T-helper 2 cell treated with Interferon-gamma antibody and Interleukin-4, amounts not matched to agents 5 μg/mL and 100 μg/mL, for 36 hours (primary cell): ENCODE measurements around the gene DOCK2.
"Not testable (repeated sequence)": the region's sequence is repeated elsewhere in the genome, so short reads cannot be mapped to it uniquely, and the experiment has no call there.

Source experiments
- DNase-seq: peaks from one replicate; pipeline ENCODE4 v3.0.0; 2021; ENCODE audit warnings: low spot score
- H3K27ac Mint-ChIP-seq: one replicate; pipeline ENCODE4 v1.8.0; 2021; ENCODE audit warnings: mild to moderate bottlenecking, mixed read lengths
- H3K27me3 Mint-ChIP-seq: one replicate; pipeline ENCODE4 v1.8.0; 2021; ENCODE audit warnings: low read depth, mixed read lengths
- H3K36me3 Mint-ChIP-seq: one replicate; pipeline ENCODE4 v1.8.0; 2021; ENCODE audit warnings: low read depth, mixed read lengths
- H3K4me1 Mint-ChIP-seq: one replicate; pipeline ENCODE4 v1.8.0; 2021; ENCODE audit warnings: low read depth, mixed read lengths
- H3K4me3 Mint-ChIP-seq: one replicate; pipeline ENCODE4 v1.8.0; 2022; ENCODE audit warnings: mild to moderate bottlenecking, moderate library complexity, mixed read lengths
- H3K9me3 Mint-ChIP-seq: one replicate; pipeline ENCODE4 v1.8.0; 2021; ENCODE audit warnings: mixed read lengths

Gene DOCK2

DNA sequence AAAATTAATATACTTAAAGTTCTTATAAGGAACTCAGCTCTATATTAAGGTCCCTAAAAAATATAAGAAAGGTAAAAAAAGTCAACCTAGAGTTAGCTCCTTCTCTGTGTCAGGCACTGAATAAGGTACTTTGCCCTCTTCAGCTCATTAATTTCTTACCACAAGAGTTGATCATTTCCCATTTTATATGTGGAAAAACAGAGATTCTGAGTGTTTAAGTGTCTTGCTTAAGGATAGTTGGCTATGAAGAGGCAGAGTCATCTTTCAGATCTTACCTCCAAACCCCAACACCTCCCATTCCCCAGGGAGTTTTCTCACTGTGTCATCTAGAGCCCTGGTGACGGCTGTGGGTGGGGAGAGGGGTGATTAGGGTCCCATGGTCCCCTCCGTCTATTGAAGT, 302.7 kb downstream of the DOCK2 start:
- Mint-ChIP-seq H3K9me3 (no peaks in the 10 kb centered on the region), H3K36me3 (peaks cover 3% of the 10 kb centered on the region), H3K4me1 (peaks cover 22% of the 10 kb centered on the region), H3K27me3 (no peaks in the 10 kb centered on the region), H3K4me3 (no peak overlapping the region), H3K27ac (no peak overlapping the region)
- no peak for DNase-seq

DNA sequence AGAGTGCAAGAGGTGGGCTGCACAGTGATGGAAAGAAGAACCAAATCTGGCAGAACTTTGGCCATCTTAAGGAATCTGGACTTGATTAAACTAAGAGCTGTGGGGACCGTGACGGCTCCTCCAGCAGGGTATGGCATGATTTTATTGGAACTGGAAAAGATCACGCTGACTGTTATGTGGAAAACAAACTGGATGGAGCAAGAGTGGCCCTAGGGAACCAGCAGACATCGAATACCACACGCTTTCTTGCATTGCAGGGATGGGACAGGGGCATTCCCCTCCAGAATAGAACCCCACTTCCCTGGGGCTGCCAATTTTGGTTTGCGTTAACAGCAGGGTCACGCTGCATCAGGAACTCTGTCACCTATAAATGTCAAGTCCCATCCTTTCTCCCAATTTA, 304.5 kb downstream of the DOCK2 start:
- Mint-ChIP-seq H3K27me3 (no peaks in the 10 kb centered on the region), H3K36me3 (peaks cover 3% of the 10 kb centered on the region), H3K9me3 (no peaks in the 10 kb centered on the region), H3K4me3 (no peak overlapping the region), H3K4me1 (peaks cover 13% of the 10 kb centered on the region), H3K27ac (no peak overlapping the region)
- DNase-seq: no peak

DNA sequence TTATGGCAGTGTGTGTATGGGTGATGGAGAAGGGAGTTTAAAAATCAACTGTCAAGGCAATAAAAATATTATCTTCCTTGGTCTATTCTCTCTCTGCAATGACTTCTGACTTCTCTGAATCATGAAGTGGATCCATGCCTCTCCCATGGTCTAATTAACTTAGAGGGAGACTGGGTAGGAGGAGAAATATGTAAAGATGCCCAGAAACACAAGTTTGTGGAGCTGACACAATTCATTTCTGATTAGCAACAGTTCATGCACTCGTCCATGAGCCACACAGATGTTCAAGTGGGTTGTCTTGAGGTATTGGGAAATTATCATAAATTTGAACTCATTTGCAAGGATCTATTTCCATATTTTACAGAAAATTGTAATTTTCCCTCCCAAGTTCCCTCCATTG, 305.1 kb downstream of the DOCK2 start:
- peaks cover 3% of the 10 kb centered on the region for H3K36me3 Mint-ChIP-seq
- H3K4me3 Mint-ChIP-seq: no peak overlapping the region
- H3K27me3 Mint-ChIP-seq: no peaks in the 10 kb centered on the region
- no peak for DNase-seq
- H3K4me1 Mint-ChIP-seq: peaks cover 13% of the 10 kb centered on the region
- no peak overlapping the region for H3K27ac Mint-ChIP-seq
- H3K9me3 Mint-ChIP-seq: no peaks in the 10 kb centered on the region

DNA sequence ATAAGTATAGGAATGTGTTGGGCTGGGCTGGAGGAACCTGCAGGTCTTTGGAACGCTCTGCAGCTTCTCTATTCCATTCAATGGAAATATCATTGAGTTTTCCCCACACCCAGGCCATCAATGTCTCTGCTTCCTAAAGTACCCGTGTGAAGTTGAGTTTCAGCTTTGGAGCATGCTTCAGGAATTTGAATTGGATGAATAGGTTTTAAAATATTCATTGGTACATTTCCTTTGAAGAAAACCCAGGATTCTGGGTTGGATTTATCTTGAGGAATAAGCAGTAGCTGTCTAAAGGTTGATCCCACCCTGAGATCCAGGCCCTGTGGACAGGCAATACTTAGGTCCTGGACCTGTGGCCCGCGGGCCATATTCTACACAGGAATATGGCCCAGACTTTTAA, 306.0 kb downstream of the DOCK2 start:
- Mint-ChIP-seq H3K9me3 (no peaks in the 10 kb centered on the region), H3K27me3 (no peaks in the 10 kb centered on the region), H3K4me3 (no peak overlapping the region)

DNA sequence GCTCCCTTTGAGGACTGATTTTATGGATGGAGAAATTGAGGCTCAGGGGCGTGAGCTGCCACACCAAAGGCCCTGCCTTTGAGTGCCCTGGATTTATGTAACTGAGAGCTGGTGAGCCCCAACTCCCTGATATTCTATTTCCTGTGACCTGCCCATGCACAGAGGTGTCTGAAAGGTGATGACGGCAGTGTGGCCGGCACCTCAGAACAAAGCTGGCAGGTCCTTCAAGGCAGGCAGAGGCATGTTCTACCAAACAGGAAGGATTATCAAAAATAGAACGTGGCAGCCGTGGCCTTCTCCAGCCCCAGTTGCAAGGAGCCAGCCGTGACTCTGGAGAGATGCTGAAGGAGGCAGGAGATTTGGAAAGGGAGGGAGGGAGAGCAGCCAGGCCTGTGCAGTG, 307.0 kb downstream of the DOCK2 start:
- H3K27me3 Mint-ChIP-seq: no peaks in the 10 kb centered on the region
- no peak for DNase-seq
- no peak overlapping the region for H3K27ac Mint-ChIP-seq
- peaks cover 13% of the 10 kb centered on the region for H3K4me1 Mint-ChIP-seq
- no peak overlapping the region for H3K4me3 Mint-ChIP-seq
- peaks cover 2% of the 10 kb centered on the region for H3K9me3 Mint-ChIP-seq
- peaks cover 12% of the 10 kb centered on the region for H3K36me3 Mint-ChIP-seq

More for the DNA sequence above, 306.0 kb downstream of the DOCK2 start:
- no peak for DNase-seq
- peaks cover 13% of the 10 kb centered on the region for H3K4me1 Mint-ChIP-seq
- peaks cover 3% of the 10 kb centered on the region for H3K36me3 Mint-ChIP-seq
- no peak overlapping the region for H3K27ac Mint-ChIP-seq

DNA sequence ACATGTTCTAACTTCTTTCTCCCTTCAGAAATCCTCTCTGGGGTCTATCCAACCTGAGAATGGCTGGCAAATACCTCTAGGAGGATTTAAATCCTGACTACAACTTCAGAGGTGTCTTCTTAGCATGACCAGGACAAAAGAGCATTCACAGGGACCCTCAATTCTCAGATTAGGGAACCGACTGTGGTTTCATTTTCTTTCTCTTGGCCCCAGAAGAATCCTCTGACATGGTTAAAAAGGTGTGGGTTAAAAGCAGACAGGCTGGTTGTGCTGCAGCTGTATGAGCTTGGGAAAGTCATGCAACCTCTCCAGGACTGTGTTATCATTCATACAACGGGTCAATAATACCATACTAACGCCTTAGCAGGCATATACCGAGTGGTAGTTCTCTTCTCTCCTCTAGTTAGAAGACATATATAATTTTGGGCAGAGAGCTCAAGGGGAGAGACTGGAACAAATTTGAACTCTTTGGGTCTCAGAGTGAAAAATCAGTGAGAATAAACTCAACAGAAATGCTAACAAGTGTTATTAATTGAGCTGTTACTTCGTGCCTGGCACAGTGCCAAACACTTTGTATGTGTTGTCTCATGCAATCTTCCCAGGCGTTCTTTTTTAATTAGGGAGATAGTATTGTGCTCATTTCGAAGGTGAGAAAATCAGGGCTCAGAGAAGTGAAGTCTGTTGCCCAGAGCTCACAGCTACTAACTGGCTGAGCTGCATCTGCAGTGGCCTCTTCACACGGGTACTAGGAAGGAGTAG, 308.0 kb downstream of the DOCK2 start:
- H3K27me3 Mint-ChIP-seq: no peaks in the 10 kb centered on the region
- no peak overlapping the region for H3K4me3 Mint-ChIP-seq
- H3K27ac Mint-ChIP-seq: peak overlapping the region; percentile 66
- peaks cover 19% of the 10 kb centered on the region for H3K36me3 Mint-ChIP-seq
- no peak for DNase-seq
- peaks cover 13% of the 10 kb centered on the region for H3K4me1 Mint-ChIP-seq
- peaks cover 5% of the 10 kb centered on the region for H3K9me3 Mint-ChIP-seq

DNA sequence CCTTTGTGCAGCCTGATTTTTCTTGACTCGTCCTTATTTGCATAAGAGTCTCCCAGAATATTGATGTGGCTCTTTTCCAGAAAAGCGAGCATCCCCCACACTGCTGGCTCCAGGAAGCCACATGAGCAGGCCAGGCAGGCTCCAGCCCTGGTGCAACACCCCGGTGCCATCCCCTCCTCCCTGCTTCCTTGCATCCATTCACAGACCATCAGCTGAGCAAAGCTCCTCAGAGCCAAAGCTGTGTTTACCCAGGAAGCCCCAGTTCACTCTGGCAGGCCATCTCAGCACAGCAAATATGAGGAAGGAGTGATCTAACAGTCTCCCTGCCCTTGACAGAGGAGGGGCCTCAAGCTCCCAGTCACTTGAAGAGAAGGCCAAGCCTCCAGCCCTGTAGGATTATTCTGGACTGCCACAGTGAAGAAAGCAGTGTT, 308.8 kb downstream of the DOCK2 start:
- H3K4me3 Mint-ChIP-seq: no peak overlapping the region
- peaks cover 24% of the 10 kb centered on the region for H3K36me3 Mint-ChIP-seq
- no peak overlapping the region for H3K27ac Mint-ChIP-seq
- DNase-seq: no peak
- peaks cover 5% of the 10 kb centered on the region for H3K9me3 Mint-ChIP-seq
- no peaks in the 10 kb centered on the region for H3K27me3 Mint-ChIP-seq
- H3K4me1 Mint-ChIP-seq: peaks cover 13% of the 10 kb centered on the region

DNA sequence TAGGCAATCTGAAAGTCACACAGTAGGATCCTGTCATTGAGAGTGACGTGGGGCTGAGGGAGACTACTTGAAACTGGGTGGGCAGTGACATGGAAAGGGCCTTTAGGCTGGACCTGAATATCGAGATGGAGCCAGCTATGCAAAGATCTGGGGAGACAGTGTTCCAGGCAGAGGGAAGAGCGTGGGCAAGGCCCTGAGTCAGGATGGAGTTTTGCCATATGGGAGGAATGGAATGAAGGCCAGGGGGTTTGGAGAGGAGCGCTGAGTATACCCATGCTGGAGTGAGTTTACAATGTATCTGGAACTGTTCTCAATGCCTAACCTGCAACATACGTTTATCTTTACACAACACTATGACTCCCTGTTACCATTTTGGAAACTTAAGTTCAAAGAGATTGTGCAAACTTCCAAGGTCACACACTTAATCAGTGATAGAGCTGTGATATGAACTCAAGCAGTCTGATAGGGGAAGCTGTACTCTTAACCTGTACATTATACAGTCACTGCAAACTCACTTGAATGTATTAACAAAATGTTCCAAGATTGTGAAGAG, 309.7 kb downstream of the DOCK2 start:
- H3K36me3 Mint-ChIP-seq: peaks cover 27% of the 10 kb centered on the region
- H3K4me3 Mint-ChIP-seq: no peak overlapping the region
- H3K27ac Mint-ChIP-seq: no peak overlapping the region
- H3K9me3 Mint-ChIP-seq: peaks cover 5% of the 10 kb centered on the region
- H3K27me3 Mint-ChIP-seq: no peaks in the 10 kb centered on the region
- DNase-seq: no peak
- H3K4me1 Mint-ChIP-seq: peaks cover 9% of the 10 kb centered on the region

DNA sequence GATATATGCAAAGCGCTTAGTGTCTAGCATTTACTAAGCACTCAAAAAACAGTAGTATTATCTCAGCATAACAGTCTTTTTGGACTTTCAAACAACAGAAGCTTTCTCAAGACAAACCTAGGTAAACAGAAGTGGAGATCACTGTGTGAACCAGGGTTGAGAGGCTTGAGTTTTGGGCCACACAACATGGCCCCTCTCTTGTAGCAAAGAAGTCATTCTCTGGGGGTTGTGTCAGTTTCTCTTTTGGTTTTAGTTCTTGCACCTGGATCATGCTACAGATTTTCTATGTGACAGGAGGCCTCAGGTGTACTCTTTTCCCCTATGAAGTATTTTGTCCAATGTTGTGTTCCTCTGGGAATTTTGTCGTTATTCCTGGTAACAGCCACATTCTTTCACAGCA, 313.3 kb downstream of the DOCK2 start:
- Mint-ChIP-seq H3K9me3 (peaks cover 5% of the 10 kb centered on the region), H3K36me3 (peaks cover 33% of the 10 kb centered on the region), H3K27ac (peak overlapping the region; percentile 37), H3K4me1 (peaks cover 3% of the 10 kb centered on the region), H3K27me3 (no peaks in the 10 kb centered on the region), H3K4me3 (no peak overlapping the region)
- no peak for DNase-seq

DNA sequence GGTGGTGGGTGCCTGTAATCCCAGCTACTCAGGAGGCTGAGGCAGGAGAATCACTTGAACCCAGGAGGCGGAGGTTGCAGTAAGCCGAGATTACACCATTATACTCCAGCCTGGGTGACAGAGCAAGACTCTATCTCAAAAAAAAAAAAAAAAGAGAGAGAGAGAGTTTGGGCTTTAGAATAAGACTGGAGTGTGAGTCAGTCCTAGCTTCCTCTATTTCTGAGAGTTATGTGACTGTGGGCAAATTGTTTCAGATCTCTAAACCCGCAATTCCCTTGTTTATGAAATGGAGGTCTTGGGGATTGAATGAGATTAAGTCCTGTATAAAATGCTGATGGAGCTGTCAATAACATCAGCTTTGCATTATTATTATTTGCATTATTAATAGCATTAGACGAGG, 316.1 kb downstream of the DOCK2 start:
- not testable (repeated sequence) for H3K9me3 Mint-ChIP-seq, H3K27ac Mint-ChIP-seq, DNase-seq, H3K27me3 Mint-ChIP-seq, H3K4me1 Mint-ChIP-seq, H3K4me3 Mint-ChIP-seq
- peaks cover 34% of the 10 kb centered on the region for H3K36me3 Mint-ChIP-seq

DNA sequence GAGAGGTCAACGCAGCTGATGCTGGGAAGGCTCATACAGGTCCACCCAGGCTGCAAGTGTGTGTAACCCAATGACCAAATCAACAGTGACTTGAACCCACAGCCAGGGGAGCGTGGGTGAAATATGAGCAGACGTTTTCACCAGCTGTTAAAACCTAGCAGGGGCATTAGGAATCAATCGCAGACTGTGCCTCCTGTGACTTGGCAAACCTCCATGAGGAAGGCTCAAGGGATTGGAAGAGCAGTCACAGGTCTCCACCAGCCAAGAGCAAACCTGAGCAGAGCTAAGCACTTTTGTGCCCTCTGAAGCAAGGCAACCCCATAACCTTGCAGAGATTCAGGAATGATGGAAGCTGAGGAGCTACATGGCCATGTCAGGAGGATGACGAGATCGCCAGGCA, 317.7 kb downstream of the DOCK2 start:
- H3K4me3 Mint-ChIP-seq: no peak overlapping the region

DNA sequence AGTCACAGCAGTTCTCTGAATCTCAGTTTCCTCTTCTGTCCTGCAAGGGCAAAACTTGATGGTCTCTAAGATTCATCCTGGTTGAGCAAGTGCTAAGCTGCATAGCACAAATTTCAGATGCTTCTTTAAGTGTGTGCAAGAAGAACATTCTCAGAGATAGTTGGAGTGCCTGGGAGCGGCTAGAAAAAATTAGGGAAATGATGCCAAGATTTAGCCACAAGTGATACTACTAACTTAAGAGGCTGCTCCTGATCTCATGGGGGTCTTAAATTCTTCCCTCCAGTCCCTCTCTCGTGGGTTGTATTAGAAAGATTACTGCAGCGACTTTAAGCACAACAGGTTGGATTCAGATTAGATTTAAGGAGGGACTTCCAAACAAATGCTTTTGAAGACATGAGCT, 319.1 kb downstream of the DOCK2 start:
- no peak overlapping the region for H3K27ac Mint-ChIP-seq

More for the DNA sequence above, 317.7 kb downstream of the DOCK2 start:
- peaks cover 27% of the 10 kb centered on the region for H3K36me3 Mint-ChIP-seq
- no peak overlapping the region for H3K27ac Mint-ChIP-seq
- H3K27me3 Mint-ChIP-seq: no peaks in the 10 kb centered on the region
- no peaks in the 10 kb centered on the region for H3K9me3 Mint-ChIP-seq
- no peak for DNase-seq
- no peaks in the 10 kb centered on the region for H3K4me1 Mint-ChIP-seq

DNA sequence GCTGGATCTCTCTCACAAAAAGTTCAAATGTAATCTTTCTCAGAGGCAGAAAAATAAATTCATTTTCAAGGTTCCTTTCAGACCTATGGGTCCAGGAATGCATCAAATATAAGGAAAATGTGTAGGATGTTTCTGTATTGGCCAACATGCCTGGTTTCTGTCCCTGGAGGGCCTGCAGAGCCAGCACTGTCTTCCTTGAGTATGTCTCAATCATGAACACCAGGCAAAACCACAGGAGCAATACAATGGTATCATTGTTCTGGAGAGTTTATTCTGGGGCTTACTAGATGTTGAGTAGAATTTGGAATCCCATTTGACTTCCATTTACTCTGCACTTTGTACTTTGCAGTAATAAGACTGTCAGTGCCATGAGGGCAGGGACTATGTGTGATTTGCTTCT, 319.7 kb downstream of the DOCK2 start:
- Mint-ChIP-seq H3K36me3 (peaks cover 16% of the 10 kb centered on the region), H3K4me1 (no peaks in the 10 kb centered on the region), H3K4me3 (no peak overlapping the region), H3K27me3 (no peaks in the 10 kb centered on the region), H3K9me3 (no peaks in the 10 kb centered on the region), H3K27ac (no peak overlapping the region)
- DNase-seq: no peak

More for the DNA sequence above, 319.1 kb downstream of the DOCK2 start:
- H3K27me3 Mint-ChIP-seq: no peaks in the 10 kb centered on the region
- H3K36me3 Mint-ChIP-seq: peaks cover 18% of the 10 kb centered on the region
- H3K9me3 Mint-ChIP-seq: no peaks in the 10 kb centered on the region
- H3K4me3 Mint-ChIP-seq: no peak overlapping the region
- DNase-seq: no peak
- H3K4me1 Mint-ChIP-seq: no peaks in the 10 kb centered on the region

DNA sequence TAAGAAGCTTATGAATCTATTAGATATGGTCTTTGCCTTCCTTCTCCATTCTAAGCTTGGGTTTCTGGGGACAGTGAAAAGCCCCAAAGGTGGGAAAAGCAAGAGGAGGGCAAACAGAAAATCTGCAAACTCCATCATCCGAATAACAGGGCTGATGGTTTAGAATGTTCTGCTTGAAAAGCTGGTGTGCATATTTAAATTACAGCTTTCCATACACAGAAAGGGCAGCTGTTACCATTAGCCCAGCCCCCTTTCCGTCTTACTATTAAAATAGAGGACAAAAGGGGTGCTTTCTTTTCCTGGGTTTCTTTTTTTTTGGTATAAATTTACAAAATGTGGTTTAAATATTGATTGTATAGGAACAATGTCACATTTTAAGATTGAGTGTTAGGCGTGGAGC, 321.2 kb downstream of the DOCK2 start:
- Mint-ChIP-seq H3K27ac (no peak overlapping the region), H3K27me3 (no peaks in the 10 kb centered on the region), H3K4me1 (no peaks in the 10 kb centered on the region), H3K4me3 (no peak overlapping the region), H3K9me3 (no peaks in the 10 kb centered on the region), H3K36me3 (peaks cover 13% of the 10 kb centered on the region)
- no peak for DNase-seq

DNA sequence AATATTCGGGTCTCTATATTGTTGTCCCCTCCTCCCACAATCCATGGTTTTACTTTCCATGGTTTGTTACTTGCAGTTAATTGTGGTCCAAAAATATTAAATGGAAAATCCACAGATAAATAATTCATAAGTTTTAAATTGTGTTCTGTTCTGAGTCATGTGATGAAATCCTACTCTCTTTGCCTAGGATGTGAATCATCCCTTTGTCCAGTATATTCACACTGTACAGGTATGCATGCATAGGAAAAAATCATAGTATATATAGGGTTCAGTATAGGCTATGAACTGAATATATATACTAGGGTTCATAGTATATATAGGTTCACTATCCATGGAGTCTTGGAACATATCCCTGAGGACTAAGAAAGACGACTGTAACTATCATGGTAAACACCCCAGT, 323.6 kb downstream of the DOCK2 start:
- H3K27me3 Mint-ChIP-seq: no peaks in the 10 kb centered on the region
- DNase-seq: no peak
- H3K27ac Mint-ChIP-seq: no peak overlapping the region
- peaks cover 7% of the 10 kb centered on the region for H3K36me3 Mint-ChIP-seq
- no peaks in the 10 kb centered on the region for H3K4me1 Mint-ChIP-seq
- no peak overlapping the region for H3K4me3 Mint-ChIP-seq
- no peaks in the 10 kb centered on the region for H3K9me3 Mint-ChIP-seq
